Hair follicle dermal papilla cell (primary cell): Measurements from ENCODE around the gene E2F7. TPM values are rescaled to one million over a fixed set of nuclear protein-coding genes. Genes with fewer than 3 reads are reported as not detected.

Experiments
- total RNA-seq: library from RNA; depleted of rRNA; stranded (reverse); fragments of >200 nt; gene quantifications from 2 replicates; pipeline ENCODE4 v1.2.3, GENCODE V29; 2012

Gene E2F7, protein sequence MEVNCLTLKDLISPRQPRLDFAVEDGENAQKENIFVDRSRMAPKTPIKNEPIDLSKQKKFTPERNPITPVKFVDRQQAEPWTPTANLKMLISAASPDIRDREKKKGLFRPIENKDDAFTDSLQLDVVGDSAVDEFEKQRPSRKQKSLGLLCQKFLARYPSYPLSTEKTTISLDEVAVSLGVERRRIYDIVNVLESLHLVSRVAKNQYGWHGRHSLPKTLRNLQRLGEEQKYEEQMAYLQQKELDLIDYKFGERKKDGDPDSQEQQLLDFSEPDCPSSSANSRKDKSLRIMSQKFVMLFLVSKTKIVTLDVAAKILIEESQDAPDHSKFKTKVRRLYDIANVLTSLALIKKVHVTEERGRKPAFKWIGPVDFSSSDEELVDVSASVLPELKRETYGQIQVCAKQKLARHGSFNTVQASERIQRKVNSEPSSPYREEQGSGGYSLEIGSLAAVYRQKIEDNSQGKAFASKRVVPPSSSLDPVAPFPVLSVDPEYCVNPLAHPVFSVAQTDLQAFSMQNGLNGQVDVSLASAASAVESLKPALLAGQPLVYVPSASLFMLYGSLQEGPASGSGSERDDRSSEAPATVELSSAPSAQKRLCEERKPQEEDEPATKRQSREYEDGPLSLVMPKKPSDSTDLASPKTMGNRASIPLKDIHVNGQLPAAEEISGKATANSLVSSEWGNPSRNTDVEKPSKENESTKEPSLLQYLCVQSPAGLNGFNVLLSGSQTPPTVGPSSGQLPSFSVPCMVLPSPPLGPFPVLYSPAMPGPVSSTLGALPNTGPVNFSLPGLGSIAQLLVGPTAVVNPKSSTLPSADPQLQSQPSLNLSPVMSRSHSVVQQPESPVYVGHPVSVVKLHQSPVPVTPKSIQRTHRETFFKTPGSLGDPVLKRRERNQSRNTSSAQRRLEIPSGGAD
- 0.49 and 0.97 TPM in 2 replicates for total RNA-seq

DNA sequence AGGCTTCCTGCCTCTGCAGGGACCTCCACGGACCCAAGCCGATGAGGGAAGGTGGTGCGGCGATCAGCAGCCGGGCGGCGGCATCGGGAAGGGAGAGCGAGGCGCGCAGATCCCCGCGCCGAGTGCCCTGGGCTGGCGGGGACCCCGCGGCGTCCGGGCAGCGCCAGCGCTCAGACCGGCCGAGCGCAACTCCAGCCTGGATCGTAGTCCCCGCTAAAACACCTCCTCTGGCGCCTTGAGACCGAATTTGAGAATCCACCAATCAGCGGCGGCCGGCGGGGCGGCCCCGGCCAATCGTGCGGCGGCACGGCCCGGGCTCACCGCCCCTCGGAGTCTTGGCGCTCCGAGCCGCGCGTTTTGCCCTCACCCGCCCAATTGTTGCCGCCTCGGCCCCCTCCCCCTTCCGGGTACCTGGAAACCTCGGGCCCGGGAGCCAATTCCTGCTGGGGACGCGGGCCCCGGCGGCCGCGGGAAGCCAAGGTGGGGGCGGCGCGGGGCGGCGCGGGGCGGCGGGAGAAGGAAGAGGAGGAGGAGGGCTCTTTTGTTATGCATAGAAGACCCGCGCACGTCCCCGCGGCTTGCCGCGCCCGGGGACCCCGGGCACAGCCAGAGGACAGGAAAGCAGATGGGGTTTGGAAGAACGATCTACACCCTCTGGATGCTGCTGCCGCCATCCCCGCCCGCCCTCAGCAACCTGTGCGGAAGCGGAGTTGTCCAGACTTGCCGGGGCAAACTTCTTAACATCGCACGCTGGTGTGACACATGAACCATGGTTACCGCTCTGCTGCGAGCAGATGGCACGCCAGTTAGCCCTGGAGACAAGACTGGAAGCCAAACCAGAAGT, at the start of gene E2F7:
TSS of gene E2F7 (minus strand) at position 209 of the 844 bp plus-strand sequence. CDS start 934 bp downstream, outside the sequence.

Other genes with a start within 250 kb of the E2F7 start
- 16.7 and 26.2 TPM in 2 replicates for gene CSRP2, start 186.6 kb downstream of the E2F7 start, total RNA-seq